H1 (cell line): ENCODE results near the gene SZT2. TPM values are rescaled to one million over a fixed set of nuclear protein-coding genes. Genes with fewer than 3 reads are reported as not detected.

Source experiments
- CTCF ChIA-PET: fragments of 300-600 bp; sonication (Branson Sonifier 250); formaldehyde crosslinking; loops from one replicate; lab custom pipeline; 2021; ENCODE audit not compliant: partially characterized antibody; lab: Charles Lee
- POLR2A ChIA-PET: fragments of 300-600 bp; sonication (Branson Sonifier 250); formaldehyde crosslinking; loops from one replicate; lab custom pipeline; 2021; ENCODE audit warnings: inconsistent platforms; ENCODE audit not compliant: partially characterized antibody; lab: Charles Lee
- DNase-seq, 2 experiments: peaks; one replicate each; pipeline versions ENCODE4 v3.0.0 to v3.0.0-alpha.2; 2010 to 2022; ENCODE audit warnings: low spot score in 2 of 2, low read depth in 1 of 2, mixed read lengths in 1 of 2
- FAIRE-seq: peaks from 2 replicates; lab custom pipeline; 2011; peaks lifted over from hg19 to GRCh38; lab: Jason Lieb, UNC
- H2AFZ ChIP-seq: 2 replicates; pipeline ENCODE4 v1.8.1; 2012; ENCODE audit warnings: low read length, inconsistent platforms
- H2AK5ac ChIP-seq: 2 replicates; pipeline ENCODE4 v1.6.1; 2013; ENCODE audit warnings: low read depth, low read length
- H2BK120ac ChIP-seq: replicated peaks from 2 replicates; pipeline ENCODE3; 2013; ENCODE audit warnings: low read depth, low read length, inconsistent platforms
- H2BK12ac ChIP-seq: 2 replicates; pipeline ENCODE4 v1.6.1; 2013; ENCODE audit warnings: low read depth, low read length
- H2BK15ac ChIP-seq: 2 replicates; pipeline ENCODE4 v1.6.1; 2013; ENCODE audit warnings: low read length
- H2BK20ac ChIP-seq: 2 replicates; pipeline ENCODE4 v1.6.1; 2013; ENCODE audit warnings: low read length
- H2BK5ac ChIP-seq: 2 replicates; pipeline ENCODE4 v1.6.1; 2013; ENCODE audit warnings: low read depth, low read length
- H3K14ac ChIP-seq: 2 replicates; pipeline ENCODE4 v1.6.1; 2013; ENCODE audit warnings: inconsistent platforms; ENCODE audit not compliant: insufficient read length
- H3K18ac ChIP-seq: 2 replicates; pipeline ENCODE4 v1.6.1; 2013; ENCODE audit warnings: low read length; ENCODE audit errors: extremely low read depth
- H3K23ac ChIP-seq: 2 replicates; pipeline ENCODE4 v1.6.1; 2013; ENCODE audit warnings: inconsistent platforms; ENCODE audit not compliant: insufficient read length
- H3K23me2 ChIP-seq: 2 replicates; pipeline ENCODE4 v1.6.1; 2013; ENCODE audit warnings: low read depth, low read length
- H3K27ac ChIP-seq: 2 replicates; pipeline ENCODE4 v1.6.1; 2011; ENCODE audit warnings: low read depth, low read length, inconsistent platforms
- H3K27me3 ChIP-seq, 4 experiments: replicated peaks in 1 of 4; 1 replicate in 1 of 4; 2 replicates in 3 of 4; pipeline versions ENCODE4 v1.6.1 to v1.8.1; 2011 to 2013; ENCODE audit warnings: low read length in 3 of 4, mild to moderate bottlenecking in 3 of 4, inconsistent platforms in 2 of 4, mixed read lengths in 2 of 4, moderate library complexity in 1 of 4; ENCODE audit not compliant: control insufficient read depth in 3 of 4, insufficient read depth in 3 of 4; ENCODE audit errors: extremely low read depth in 1 of 4
- H3K36me3 ChIP-seq, 4 experiments: 2 replicates each; pipeline versions ENCODE4 v1.6.1 to v1.8.1; 2011 to 2013; ENCODE audit warnings: mild to moderate bottlenecking in 4 of 4, low read length in 3 of 4, moderate library complexity in 2 of 4, control low read depth in 1 of 4, inconsistent platforms in 1 of 4; ENCODE audit not compliant: insufficient read depth in 4 of 4, control insufficient read depth in 2 of 4
- H3K4ac ChIP-seq: replicated peaks from 2 replicates; pipeline ENCODE3; 2013; ENCODE audit warnings: low read length, low read depth, mixed read lengths, inconsistent platforms; ENCODE audit not compliant: insufficient read length
- H3K4me1 ChIP-seq, 4 experiments: replicated peaks in 1 of 4; 1 replicate in 1 of 4; 2 replicates in 3 of 4; pipeline versions ENCODE4 v1.6.1 to v1.8.1; 2011 to 2013; ENCODE audit warnings: low read length in 3 of 4, inconsistent platforms in 2 of 4, mixed read lengths in 1 of 4; ENCODE audit not compliant: insufficient read depth in 4 of 4, control insufficient read depth in 3 of 4
- H3K4me2 ChIP-seq, 2 experiments: 2 replicates each; pipeline versions ENCODE4 v1.6.1 to v1.8.1; 2011 to 2013; ENCODE audit warnings: low read depth in 2 of 2, low read length in 2 of 2, control low read depth in 1 of 2, inconsistent platforms in 1 of 2, mild to moderate bottlenecking in 1 of 2; ENCODE audit not compliant: insufficient read depth in 1 of 2
- H3K4me3 ChIP-seq, 4 experiments: fragments of 200-600, 300-600 bp in 1 of 4; sonication (generic), shearing (Covaris generic), sonication (Bioruptor Twin) in 1 of 4; 2 replicates each; pipeline versions ENCODE4 v1.5.1 to v1.8.1; 2011 to 2016; ENCODE audit warnings: low read length in 4 of 4, low read depth in 3 of 4, control low read depth in 2 of 4, inconsistent platforms in 2 of 4, mild to moderate bottlenecking in 2 of 4, mixed read lengths in 1 of 4, moderate library complexity in 1 of 4; ENCODE audit not compliant: insufficient read depth in 2 of 4; ENCODE audit errors: extremely low read depth in 1 of 4
- H3K56ac ChIP-seq: replicated peaks from 2 replicates; pipeline ENCODE3; 2013; ENCODE audit warnings: low read depth, mild to moderate bottlenecking, mixed read lengths, low read length, inconsistent platforms; ENCODE audit not compliant: insufficient read length
- H3K79me1 ChIP-seq: 2 replicates; pipeline ENCODE4 v1.6.1; 2013; ENCODE audit warnings: low read depth, low read length, control low read depth
- H3K79me2 ChIP-seq, 2 experiments: 2 replicates each; pipeline versions ENCODE4 v1.6.1 to v1.8.1; 2012 to 2013; ENCODE audit warnings: low read length in 2 of 2, mild to moderate bottlenecking in 2 of 2, inconsistent platforms in 1 of 2; ENCODE audit not compliant: insufficient read depth in 2 of 2, control insufficient read depth in 1 of 2
- H3K9ac ChIP-seq, 4 experiments: replicated peaks in 1 of 4; 1 replicate in 1 of 4; 2 replicates in 3 of 4; pipeline versions ENCODE4 v1.6.1 to v1.8.1; 2011 to 2013; ENCODE audit warnings: low read depth in 3 of 4, low read length in 3 of 4, control low read depth in 2 of 4, mild to moderate bottlenecking in 2 of 4, moderate library complexity in 2 of 4, inconsistent platforms in 1 of 4; ENCODE audit errors: extremely low read depth in 1 of 4
- H3K9me3 ChIP-seq, 2 experiments: 2 replicates each; pipeline versions ENCODE4 v1.6.1 to v1.8.1; 2012 to 2013; ENCODE audit warnings: mild to moderate bottlenecking in 2 of 2, moderate library complexity in 2 of 2, control low read depth in 1 of 2, inconsistent platforms in 1 of 2, low read depth in 1 of 2, low read length in 1 of 2, mixed read lengths in 1 of 2; ENCODE audit not compliant: insufficient read depth in 2 of 2
- H4K20me1 ChIP-seq, 2 experiments: replicated peaks in 1 of 2; 2 replicates each; pipeline versions ENCODE3 to v1.8.1; 2011 to 2013; ENCODE audit warnings: inconsistent platforms in 2 of 2, low read length in 2 of 2, mild to moderate bottlenecking in 1 of 2; ENCODE audit not compliant: insufficient read depth in 2 of 2, control insufficient read depth in 1 of 2
- H4K5ac ChIP-seq: 2 replicates; pipeline ENCODE4 v1.6.1; 2013; ENCODE audit warnings: low read length, low read depth, mixed read lengths, inconsistent platforms; ENCODE audit not compliant: insufficient read length
- H4K8ac ChIP-seq: 2 replicates; pipeline ENCODE4 v1.8.0; 2013; ENCODE audit warnings: mild to moderate bottlenecking, moderate library complexity, low read length, inconsistent platforms; ENCODE audit not compliant: insufficient read depth; ENCODE audit errors: extremely low read depth
- H4K91ac ChIP-seq: replicated peaks from 2 replicates; pipeline ENCODE3; 2013; ENCODE audit warnings: low read length, mixed read lengths, inconsistent platforms; ENCODE audit not compliant: insufficient read length
- KDM1A ChIP-seq: fragments of 200-600, 300-600 bp; sonication (generic); IDR thresholded peaks from 2 replicates; pipeline ENCODE4 v1.7.1; 2016; ENCODE audit warnings: mild to moderate bottlenecking, low read length, borderline replicate concordance
- POLR2A ChIP-seq, 2 experiments: IDR thresholded peaks; 1 replicate in 1 of 2; 2 replicates in 1 of 2; pipeline ENCODE4 v1.6.1; 2011; ENCODE audit warnings: low read depth in 2 of 2, low read length in 2 of 2, mild to moderate bottlenecking in 2 of 2; ENCODE audit errors: control extremely low read depth in 1 of 2
- SP1 ChIP-seq: IDR thresholded peaks from 2 replicates; pipeline ENCODE4 v1.6.1; 2011; ENCODE audit warnings: low read depth, low read length
- SRF ChIP-seq: IDR thresholded peaks from 2 replicates; pipeline ENCODE4 v1.6.1; 2011; ENCODE audit warnings: mild to moderate bottlenecking, low read depth, low read length, moderate library complexity
- TAF1 ChIP-seq: IDR thresholded peaks from 2 replicates; pipeline ENCODE4 v1.6.1; 2011; ENCODE audit warnings: mild to moderate bottlenecking, low read depth, low read length
- USF2 ChIP-seq: IDR thresholded peaks from 2 replicates; pipeline ENCODE4 v1.6.1; 2011; ENCODE audit warnings: low read length, improper control_type of control experiment
- WGBS, 2 experiments: shearing (Covaris generic) in 1 of 2; methylation state at CpG; one replicate each; pipeline versions ENCODE4 v1.1.6 to v1.1.7; 2013 to 2015; ENCODE audit warnings: low lambda C conversion rate in 2 of 2, mixed read lengths in 2 of 2, inconsistent platforms in 1 of 2, low coverage in 1 of 2, missing lambda C conversion rate in 1 of 2; ENCODE audit not compliant: insufficient replicate concordance in 2 of 2, insufficient coverage in 1 of 2, insufficient read length in 1 of 2; ENCODE audit errors: extremely low coverage in 1 of 2, missing lambda C conversion rate in 1 of 2; 5-methylcytosine and 5-hydroxymethylcytosine counted together
- polyA plus RNA-seq, 7 experiments: library from polyadenylated mRNA; depleted of rRNA in 3 of 7; stranded (reverse) in 5 of 7; unstranded in 2 of 7; fragments of >200 nt in 5 of 7; fragments of 200-250 nt in 2 of 7; gene quantifications; 1 replicate in 5 of 7; 2 replicates in 1 of 7; 4 replicates in 1 of 7; pipeline versions ENCODE4 v1.2.1 to v1.2.3, GENCODE V29; 2011 to 2013; ENCODE audit warnings: missing spikeins in 2 of 7, mixed read lengths in 2 of 7
- total RNA-seq: library from RNA; stranded (reverse); fragmentation: NEBNext Ultra II Directional; extraction: Animal tissue kit (Norgen Biotek cat#: 25700); gene quantifications from 2 replicates; pipeline ENCODE4 v1.2.1, GENCODE V29; 2021

Gene SZT2
- total and polyA plus RNA-seq, 2 of the 8 experiments (the other 6 are each of a cell fraction or from before 2014, with no cell fraction given) = 4.7 to 12.9 TPM

DNA sequence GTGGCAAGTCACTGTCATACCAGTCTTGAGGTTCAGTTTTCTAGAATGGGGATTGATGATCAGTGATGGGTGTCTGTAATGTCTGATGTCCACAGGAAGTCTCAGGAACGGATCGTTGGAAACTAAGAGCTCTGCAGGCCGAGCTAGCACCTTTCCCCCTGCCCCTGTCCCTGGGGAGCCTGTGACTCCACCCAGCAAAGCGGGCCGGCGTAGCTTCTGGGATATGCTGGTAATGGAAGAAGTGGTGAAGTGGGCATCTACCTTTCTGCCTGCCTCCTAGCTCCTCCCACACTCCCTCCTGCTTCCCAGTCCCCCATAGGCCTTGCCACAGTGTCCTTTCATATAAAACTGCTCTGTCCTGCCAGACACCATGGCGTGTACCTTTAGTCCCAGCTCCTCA, 50.7 kb downstream of the SZT2 start:
- WGBS, 2 experiments = 91% methylated on average over 7 of the region's 7 CpGs; no CpG with 5 or more reads in 1 of the 2 experiments
- H3K79me1 ChIP-seq = no peaks in the 10 kb centered on the region
- H2AFZ ChIP-seq = no peak overlapping the region
- H3K56ac ChIP-seq = no peak overlapping the region
- no peak overlapping the region for H3K4me3 ChIP-seq
- H3K9me3 ChIP-seq = no peaks in the 10 kb centered on the region
- peaks cover 0 to 11% (median 2%) of the 10 kb centered on the region in 4 experiments; a peak in 4 of 8 replicates for H3K36me3 ChIP-seq
- H2AK5ac ChIP-seq = no peak overlapping the region
- H3K18ac ChIP-seq = no peak overlapping the region
- no peak overlapping the region for H2BK15ac ChIP-seq
- ChIA-PET POLR2A (interaction anchor here (0.7 to 1.8 kb wide), 10 partner anchors 8 to 210 kb away, joined by 3 to 7 read pairs (median 4); partner anchors contain the start of genes CDC20 and HYI), CTCF (interaction anchor here (0.7 to 4.8 kb wide), 6 partner anchors 19 to 162 kb away, joined by 3 to 19 read pairs (median 3); no protein-coding TSS in a partner anchor)
- H3K23ac ChIP-seq = no peak overlapping the region
- H4K8ac ChIP-seq = no peak overlapping the region
- no peaks in the 10 kb centered on the region for H3K4me1 ChIP-seq
- FAIRE-seq (no peak), DNase-seq (no peak)
- no peak overlapping the region for H4K5ac ChIP-seq
- no peaks in the 10 kb centered on the region for H3K23me2 ChIP-seq
- no peak overlapping the region for H3K14ac ChIP-seq
- H2BK120ac ChIP-seq = no peak overlapping the region
- no peak overlapping the region for H3K27ac ChIP-seq
- no peak overlapping the region for H2BK5ac ChIP-seq
- H3K79me2 ChIP-seq = no peaks in the 10 kb centered on the region
- H4K91ac ChIP-seq = no peak overlapping the region
- H3K4ac ChIP-seq = no peak overlapping the region
- no peak overlapping the region for H2BK12ac ChIP-seq
- no peak overlapping the region for H3K4me2 ChIP-seq
- H2BK20ac ChIP-seq = no peak overlapping the region
- no peaks in the 10 kb centered on the region for H3K27me3 ChIP-seq
- H3K9ac ChIP-seq = no peak overlapping the region
- H4K20me1 ChIP-seq = no peaks in the 10 kb centered on the region
- TF ChIP-seq USF2 (no peak), SRF (no peak), POLR2A (IDR thresholded peaks at IDR 0.05; ENCODE audit: control extremely low read depth in 1 of 2, low read depth in 2 of 2, low read length in 2 of 2) (no peak), KDM1A (no peak), TAF1 (no peak), SP1 (no peak)
